ENCODE data around the gene MYH7.

GRCh38 chr14:23450379-23450778 is 14.9 kb upstream of the MYH7 start:
- TF ChIP-seq CTCF (IDR thresholded peaks at IDR 0.05; ENCODE audit: poor library complexity, severe bottlenecking) (no peak), RAD21 (conservative IDR thresholded peaks at IDR 0.05) (no peak), EZH2 (IDR thresholded peaks at IDR 0.05; ENCODE audit: borderline replicate concordance, insufficient read depth, low read length, poor library complexity, severe bottlenecking) (no peak), POLR2AphosphoS5 (IDR thresholded peaks at IDR 0.05) (no peak), SMC3 (conservative IDR thresholded peaks at IDR 0.05; ENCODE audit: poor library complexity) (no peak)

Measured in neural cell (in vitro differentiated cells).